ENCODE results near the gene CAMK1G.

The CAMK1G gene

GRCh38 chr1:209645574-209646452, 62.3 kb downstream of the CAMK1G start:
- Histone ChIP-seq H3K9me3 (ENCODE audit: control insufficient read depth, insufficient read depth, low read length) (no peaks in the 10 kb centered on the region), H3K27ac (ENCODE audit: low read depth, low read length) (no peak overlapping the region), H3K4me1 (ENCODE audit: control insufficient read depth, insufficient read depth, low read length) (peaks cover 7% of the 10 kb centered on the region; the same call in 1 of the 2 replicates), H3K27me3 (ENCODE audit: control insufficient read depth, insufficient read depth, low read length) (no peaks in the 10 kb centered on the region), H3K4me3 (ENCODE audit: low read depth, low read length) (no peak overlapping the region), H3K9ac (ENCODE audit: low read depth, low read length) (no peak overlapping the region), H3K36me3 (ENCODE audit: control insufficient read depth, insufficient read depth, low read length) (no peaks in the 10 kb centered on the region)

GRCh38 chr1:209646558-209646957, 63.0 kb downstream of the CAMK1G start:
- Histone ChIP-seq H3K4me3 (ENCODE audit: low read depth, low read length) (no peak overlapping the region), H3K27me3 (ENCODE audit: control insufficient read depth, insufficient read depth, low read length) (no peaks in the 10 kb centered on the region), H3K27ac (ENCODE audit: low read depth, low read length) (no peak overlapping the region), H3K9me3 (ENCODE audit: control insufficient read depth, insufficient read depth, low read length) (no peaks in the 10 kb centered on the region), H3K9ac (ENCODE audit: low read depth, low read length) (no peak overlapping the region), H3K36me3 (ENCODE audit: control insufficient read depth, insufficient read depth, low read length) (no peaks in the 10 kb centered on the region), H3K4me1 (ENCODE audit: control insufficient read depth, insufficient read depth, low read length) (peaks cover 3% of the 10 kb centered on the region; the same call in 1 of the 2 replicates)

- Histone ChIP-seq H3K36me3 (ENCODE audit: control insufficient read depth, insufficient read depth, low read length) (no peaks in the 10 kb centered on the region), H3K27ac (ENCODE audit: low read depth, low read length) (no peak overlapping the region), H3K4me1 (ENCODE audit: control insufficient read depth, insufficient read depth, low read length) (no peaks in the 10 kb centered on the region), H3K9me3 (ENCODE audit: control insufficient read depth, insufficient read depth, low read length) (no peaks in the 10 kb centered on the region), H3K27me3 (ENCODE audit: control insufficient read depth, insufficient read depth, low read length) (no peaks in the 10 kb centered on the region), H3K4me3 (ENCODE audit: low read depth, low read length) (no peak overlapping the region), H3K9ac (ENCODE audit: low read depth, low read length) (no peak overlapping the region)
Measured at GRCh38 chr1:209647156-209647555, 63.6 kb downstream of the CAMK1G start.

DNA sequence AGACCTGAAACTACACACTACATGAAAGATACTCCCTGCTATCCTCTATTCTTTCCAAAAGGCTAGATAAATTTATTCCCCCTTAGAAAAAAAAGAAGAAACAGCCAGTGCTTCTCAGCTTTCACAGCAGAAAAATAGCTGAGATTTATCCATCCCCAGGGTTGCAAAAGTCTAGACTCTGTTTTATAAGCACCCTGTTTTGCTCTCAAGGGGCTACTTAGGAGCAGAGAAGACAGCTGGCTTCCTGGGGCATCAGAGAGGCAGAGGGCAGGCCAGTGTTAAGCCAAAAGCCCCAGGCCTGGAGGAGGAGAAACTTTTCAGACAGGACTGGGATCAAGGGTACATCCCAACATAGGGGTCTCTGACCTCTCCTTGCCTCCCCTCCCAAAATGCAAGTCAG, 64.8 kb downstream of the CAMK1G start:
- peaks cover 10% of the 10 kb centered on the region for H3K4me1 ChIP-seq (ENCODE audit: control insufficient read depth, insufficient read depth, low read length)
- H3K4me3 ChIP-seq (ENCODE audit: low read depth, low read length) = no peak overlapping the region
- no peak overlapping the region for H3K9ac ChIP-seq (ENCODE audit: low read depth, low read length)
- no peaks in the 10 kb centered on the region for H3K27me3 ChIP-seq (ENCODE audit: control insufficient read depth, insufficient read depth, low read length)
- H3K27ac ChIP-seq (ENCODE audit: low read depth, low read length) = no peak overlapping the region
- no peaks in the 10 kb centered on the region for H3K9me3 ChIP-seq (ENCODE audit: control insufficient read depth, insufficient read depth, low read length)
- H3K36me3 ChIP-seq (ENCODE audit: control insufficient read depth, insufficient read depth, low read length) = no peaks in the 10 kb centered on the region

GRCh38 chr1:209648931-209649776, 65.6 kb downstream of the CAMK1G start:
- Histone ChIP-seq H3K9ac (ENCODE audit: low read depth, low read length) (no peak overlapping the region), H3K36me3 (ENCODE audit: control insufficient read depth, insufficient read depth, low read length) (no peaks in the 10 kb centered on the region), H3K4me1 (ENCODE audit: control insufficient read depth, insufficient read depth, low read length) (peaks cover 14% of the 10 kb centered on the region), H3K27me3 (ENCODE audit: control insufficient read depth, insufficient read depth, low read length) (no peaks in the 10 kb centered on the region), H3K4me3 (ENCODE audit: low read depth, low read length) (no peak overlapping the region), H3K9me3 (ENCODE audit: control insufficient read depth, insufficient read depth, low read length) (no peaks in the 10 kb centered on the region), H3K27ac (ENCODE audit: low read depth, low read length) (no peak overlapping the region)

GRCh38 chr1:209650454-209650853, 66.9 kb downstream of the CAMK1G start:
- H3K9ac ChIP-seq (ENCODE audit: low read depth, low read length) = no peak overlapping the region
- H3K4me3 ChIP-seq (ENCODE audit: low read depth, low read length) = no peak overlapping the region
- H3K27me3 ChIP-seq (ENCODE audit: control insufficient read depth, insufficient read depth, low read length) = no peaks in the 10 kb centered on the region
- H3K27ac ChIP-seq (ENCODE audit: low read depth, low read length) = no peak overlapping the region
- no peaks in the 10 kb centered on the region for H3K9me3 ChIP-seq (ENCODE audit: control insufficient read depth, insufficient read depth, low read length)
- no peaks in the 10 kb centered on the region for H3K36me3 ChIP-seq (ENCODE audit: control insufficient read depth, insufficient read depth, low read length)
- H3K4me1 ChIP-seq (ENCODE audit: control insufficient read depth, insufficient read depth, low read length) = peaks cover 14% of the 10 kb centered on the region

- no peaks in the 10 kb centered on the region for H3K36me3 ChIP-seq (ENCODE audit: control insufficient read depth, insufficient read depth, low read length)
- H3K27ac ChIP-seq (ENCODE audit: low read depth, low read length) = no peak overlapping the region
- no peaks in the 10 kb centered on the region for H3K27me3 ChIP-seq (ENCODE audit: control insufficient read depth, insufficient read depth, low read length)
- H3K9me3 ChIP-seq (ENCODE audit: control insufficient read depth, insufficient read depth, low read length) = no peaks in the 10 kb centered on the region
- no peak overlapping the region for H3K9ac ChIP-seq (ENCODE audit: low read depth, low read length)
- H3K4me3 ChIP-seq (ENCODE audit: low read depth, low read length) = no peak overlapping the region
- H3K4me1 ChIP-seq (ENCODE audit: control insufficient read depth, insufficient read depth, low read length) = peaks cover 14% of the 10 kb centered on the region
Measured at GRCh38 chr1:209651138-209651587, 67.6 kb downstream of the CAMK1G start.

- Histone ChIP-seq H3K9me3 (ENCODE audit: control insufficient read depth, insufficient read depth, low read length) (no peaks in the 10 kb centered on the region), H3K4me1 (ENCODE audit: control insufficient read depth, insufficient read depth, low read length) (peaks cover 14% of the 10 kb centered on the region), H3K4me3 (ENCODE audit: low read depth, low read length) (no peak within 1 kb of the TSS), H3K36me3 (ENCODE audit: control insufficient read depth, insufficient read depth, low read length) (no peaks in the 10 kb centered on the region), H3K27ac (ENCODE audit: low read depth, low read length) (peak within 1 kb of the TSS; percentile 76), H3K9ac (ENCODE audit: low read depth, low read length) (no peak within 1 kb of the TSS), H3K27me3 (ENCODE audit: control insufficient read depth, insufficient read depth, low read length) (no peaks in the 10 kb centered on the region)
Measured at GRCh38 chr1:209652121-209652735, 68.7 kb downstream of the CAMK1G start, which contains the start of gene LAMB3. LAMB3 (minus strand) TSS chr1:209652425; CDS start chr1:209650944, 1,481 bp downstream.

- Histone ChIP-seq H3K36me3 (ENCODE audit: control insufficient read depth, insufficient read depth, low read length) (no peaks in the 10 kb centered on the region), H3K9ac (ENCODE audit: low read depth, low read length) (no peak overlapping the region), H3K4me1 (ENCODE audit: control insufficient read depth, insufficient read depth, low read length) (peaks cover 14% of the 10 kb centered on the region), H3K4me3 (ENCODE audit: low read depth, low read length) (no peak overlapping the region), H3K27me3 (ENCODE audit: control insufficient read depth, insufficient read depth, low read length) (no peaks in the 10 kb centered on the region), H3K27ac (ENCODE audit: low read depth, low read length) (peak overlapping the region; percentile 76), H3K9me3 (ENCODE audit: control insufficient read depth, insufficient read depth, low read length) (no peaks in the 10 kb centered on the region)
Measured at GRCh38 chr1:209652873-209653401, 69.4 kb downstream of the CAMK1G start.

GRCh38 chr1:209653915-209654351, 70.4 kb downstream of the CAMK1G start:
- Histone ChIP-seq H3K9ac (ENCODE audit: low read depth, low read length) (no peak overlapping the region), H3K9me3 (ENCODE audit: control insufficient read depth, insufficient read depth, low read length) (no peaks in the 10 kb centered on the region), H3K4me1 (ENCODE audit: control insufficient read depth, insufficient read depth, low read length) (peaks cover 14% of the 10 kb centered on the region), H3K4me3 (ENCODE audit: low read depth, low read length) (no peak overlapping the region), H3K27ac (ENCODE audit: low read depth, low read length) (no peak overlapping the region), H3K27me3 (ENCODE audit: control insufficient read depth, insufficient read depth, low read length) (no peaks in the 10 kb centered on the region), H3K36me3 (ENCODE audit: control insufficient read depth, insufficient read depth, low read length) (no peaks in the 10 kb centered on the region)

Measured in HUES48 (cell line).